CMK (cell line): ENCODE results near the gene RFX6.

Source experiments
- DNase-seq: peaks from one replicate; pipeline ENCODE4 v3.0.0-alpha.2; 2010; ENCODE audit warnings: low read depth

The RFX6 gene

DNA sequence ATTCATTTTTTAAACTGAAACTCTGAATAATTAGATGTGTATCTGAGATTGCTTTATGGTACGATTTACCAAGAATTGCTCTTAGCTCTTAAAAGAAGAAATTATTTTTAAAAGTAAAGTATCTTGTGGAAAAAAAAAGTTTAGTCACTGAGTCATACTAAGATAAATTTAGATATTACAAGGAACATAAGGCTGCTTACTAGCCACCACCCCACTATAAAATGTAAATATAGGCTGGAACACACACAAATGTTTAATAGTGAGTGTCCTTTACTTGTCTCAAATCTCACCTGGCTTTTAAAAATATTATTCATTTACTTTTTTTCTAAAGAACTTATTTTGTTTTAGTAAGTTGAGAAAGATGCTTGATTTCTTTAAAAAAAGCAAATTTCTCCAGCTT, 17.6 kb downstream of the RFX6 start:
- DNase-seq: no peak

DNA sequence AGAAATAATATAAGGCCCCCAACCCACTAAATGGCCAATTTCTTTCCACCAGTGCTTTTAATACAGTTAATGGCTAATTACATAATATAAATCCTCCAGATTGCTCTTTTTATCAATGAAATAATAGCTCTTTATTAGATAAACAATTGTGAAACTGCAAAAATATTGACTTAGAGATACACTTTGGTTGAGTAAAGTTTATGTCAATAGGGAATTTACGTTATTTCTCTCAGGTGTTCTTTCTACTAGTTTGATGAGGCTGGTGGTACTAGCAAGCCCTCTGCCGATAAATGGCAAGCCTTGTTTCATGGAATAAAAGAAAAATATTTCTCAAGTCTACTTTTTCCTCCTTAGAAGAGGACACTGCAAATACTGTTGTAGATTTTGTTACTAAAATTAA, 18.9 kb downstream of the RFX6 start:
- DNase-seq: no peak

DNA sequence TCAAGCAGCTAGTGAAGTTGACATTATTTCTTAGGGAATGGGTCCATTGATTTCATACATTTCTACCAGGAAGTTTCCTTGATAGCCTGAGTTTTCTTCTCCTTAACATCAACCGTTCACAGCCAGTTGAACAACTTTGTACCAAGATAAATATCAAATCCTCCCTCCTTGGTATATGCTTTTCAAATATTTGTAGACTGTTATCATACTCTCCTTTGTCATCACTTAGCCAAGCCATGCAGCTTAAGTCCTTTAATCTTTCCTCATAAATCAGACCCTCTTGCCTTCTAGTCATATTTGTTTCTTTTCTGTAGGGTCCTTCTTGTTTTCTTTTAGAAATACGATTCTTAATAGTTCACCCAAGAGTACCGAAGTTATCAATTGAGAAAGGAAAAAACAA, 25.6 kb downstream of the RFX6 start:
- no peak for DNase-seq

DNA sequence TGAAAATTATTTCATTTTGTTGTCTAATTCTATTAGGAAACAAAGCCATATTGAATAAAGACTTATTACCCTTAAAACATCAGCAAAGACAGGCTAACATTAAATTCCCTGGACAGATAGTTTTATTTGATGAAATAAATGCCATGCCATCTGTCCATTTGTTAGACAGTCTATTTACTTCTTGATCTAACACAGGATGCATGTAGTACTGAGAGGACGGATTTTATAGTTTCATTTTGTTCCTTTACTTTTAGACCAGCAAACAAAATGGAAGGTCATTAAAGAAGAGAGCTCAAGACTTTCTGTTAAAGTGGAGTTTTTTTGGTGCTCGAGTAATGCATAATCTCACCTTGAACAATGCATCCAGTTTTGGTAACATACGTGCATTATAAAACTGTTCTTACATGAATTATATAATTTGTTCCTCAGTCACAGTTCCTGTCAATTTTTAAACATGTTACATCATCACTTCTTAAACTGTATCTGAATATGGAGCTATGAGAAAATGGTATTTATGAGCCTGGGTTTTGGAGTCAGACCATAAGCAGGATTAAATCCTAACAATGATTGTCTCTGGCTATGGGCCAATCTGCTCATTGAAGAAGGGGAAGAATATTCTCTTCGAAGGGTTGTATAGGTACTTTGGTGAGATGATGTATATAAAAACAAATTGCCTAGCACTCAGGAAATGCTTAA, 46.0 kb downstream of the RFX6 start:
- DNase-seq: no peak

DNA sequence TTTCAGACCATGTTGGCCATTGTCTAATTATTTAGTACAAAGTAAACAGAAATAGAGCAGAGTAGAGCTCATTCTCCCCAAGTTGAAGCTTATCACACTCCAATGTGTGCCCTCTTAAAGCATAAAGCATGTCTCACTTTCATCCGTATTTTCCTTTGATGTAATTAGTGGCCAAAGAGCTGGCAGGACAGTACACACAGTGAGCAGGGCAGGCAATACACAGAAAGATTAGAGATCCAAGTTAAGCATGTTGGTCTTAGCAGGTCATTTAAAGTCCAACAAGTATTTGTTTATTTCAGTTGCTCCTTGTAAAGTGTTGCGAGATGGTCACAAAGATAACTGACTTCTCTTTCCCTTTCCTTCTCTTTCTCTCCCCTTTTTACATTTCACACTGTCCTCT, 47.2 kb downstream of the RFX6 start:
- no peak for DNase-seq

DNA sequence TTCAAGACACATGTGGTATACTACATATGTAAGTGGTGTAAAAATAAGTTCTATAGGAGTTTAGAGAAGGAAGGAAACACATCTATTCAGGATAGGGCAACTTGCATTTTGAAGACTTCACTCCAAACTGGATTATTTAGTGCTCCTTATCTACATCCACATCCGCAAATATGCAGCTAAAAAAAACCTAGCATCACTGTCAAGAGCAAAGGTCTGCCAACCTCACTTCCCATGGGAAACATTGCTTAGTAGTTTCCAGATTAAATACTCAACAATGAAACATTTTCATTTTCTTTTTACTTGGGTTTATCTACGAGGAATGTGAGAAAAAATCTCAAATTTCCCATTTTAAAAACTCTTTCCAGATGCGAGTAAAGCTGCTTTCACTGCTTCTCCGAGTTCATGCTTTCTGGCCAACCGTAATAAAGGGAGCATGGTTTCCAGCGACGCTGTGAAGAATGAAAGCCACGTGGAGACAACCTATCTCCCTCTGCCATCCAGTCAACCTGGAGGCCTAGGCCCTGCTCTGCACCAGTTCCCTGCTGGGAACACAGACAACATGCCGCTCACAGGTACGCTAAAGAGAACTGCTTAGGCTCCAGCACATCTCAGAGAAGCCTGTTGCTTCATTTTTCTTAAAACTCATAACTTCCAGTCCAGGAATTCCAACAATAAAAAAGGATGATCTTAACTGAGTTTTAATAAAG, 48.2 kb downstream of the RFX6 start:
- no peak for DNase-seq

DNA sequence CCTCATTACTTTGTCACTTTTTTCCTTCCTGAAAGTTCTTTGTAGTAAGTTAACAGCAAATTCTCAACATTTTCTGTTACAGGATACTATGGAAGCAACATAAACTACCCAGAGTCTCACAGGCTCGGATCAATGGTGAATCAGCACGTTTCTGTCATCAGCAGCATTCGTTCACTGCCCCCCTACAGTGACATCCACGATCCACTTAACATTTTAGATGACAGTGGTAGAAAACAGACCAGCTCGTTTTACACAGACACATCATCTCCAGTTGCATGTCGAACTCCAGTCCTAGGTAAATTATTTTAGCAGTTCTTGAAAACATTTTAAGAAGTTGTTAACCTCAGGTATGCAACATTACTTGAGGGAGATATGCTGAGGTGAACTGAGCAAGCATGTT, 51.6 kb downstream of the RFX6 start:
- DNase-seq: no peak

DNA sequence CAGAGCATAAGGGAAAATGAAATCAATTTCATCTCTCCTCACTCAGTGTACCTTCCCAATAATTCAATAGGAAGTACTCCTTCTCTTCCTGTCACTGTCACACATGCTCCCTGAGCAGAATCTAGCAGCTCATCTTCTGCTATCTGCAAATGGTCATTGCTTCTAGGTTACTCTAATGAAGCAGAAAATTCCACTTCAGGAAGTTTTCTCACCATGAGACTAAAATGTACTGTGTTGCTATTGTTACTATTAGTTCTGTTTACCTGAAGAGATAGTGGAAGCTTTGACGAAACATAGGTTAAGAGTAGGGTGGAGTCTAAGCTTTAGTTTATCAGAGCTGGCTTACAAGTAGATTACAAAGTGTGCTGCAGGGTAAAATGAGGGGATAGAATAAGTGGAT, 52.8 kb downstream of the RFX6 start:
- DNase-seq: no peak

DNA sequence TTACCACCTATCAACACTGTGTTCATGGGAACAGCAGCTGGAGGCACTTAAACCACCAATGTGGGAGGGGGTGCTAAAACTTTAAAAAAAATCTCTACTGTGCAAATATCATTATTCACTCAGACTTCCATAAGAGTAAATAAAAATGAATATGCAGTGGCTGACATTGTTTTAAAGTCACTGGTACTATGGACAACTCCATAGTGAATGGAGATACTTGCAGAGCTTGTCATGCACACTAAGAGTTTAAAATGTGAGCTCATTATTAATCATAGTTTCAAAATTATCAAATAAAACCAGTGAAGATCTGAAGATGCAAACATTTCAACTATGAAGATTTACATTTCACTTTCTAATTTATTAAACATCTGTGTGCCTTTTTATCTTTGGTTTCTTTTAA, 54.4 kb downstream of the RFX6 start:
- no peak for DNase-seq

DNA sequence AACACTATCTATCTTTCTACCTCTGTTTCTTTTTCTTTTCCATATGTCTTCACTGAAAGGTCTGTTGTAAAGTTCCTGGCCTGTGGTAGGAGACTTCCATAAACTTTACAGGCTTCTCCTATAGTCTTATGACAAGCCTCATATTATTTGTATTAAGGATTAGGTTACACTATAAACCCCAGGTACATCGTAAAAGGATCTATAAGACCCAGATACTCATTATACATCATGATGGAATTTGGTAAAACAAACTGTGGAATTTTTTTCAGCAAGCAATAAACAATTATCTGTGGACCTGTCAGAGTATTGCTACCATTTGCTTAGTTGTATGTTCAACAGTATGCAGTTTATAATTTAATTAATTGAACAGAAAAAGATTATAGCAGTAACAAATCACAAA, 55.5 kb downstream of the RFX6 start:
- DNase-seq: no peak

DNA sequence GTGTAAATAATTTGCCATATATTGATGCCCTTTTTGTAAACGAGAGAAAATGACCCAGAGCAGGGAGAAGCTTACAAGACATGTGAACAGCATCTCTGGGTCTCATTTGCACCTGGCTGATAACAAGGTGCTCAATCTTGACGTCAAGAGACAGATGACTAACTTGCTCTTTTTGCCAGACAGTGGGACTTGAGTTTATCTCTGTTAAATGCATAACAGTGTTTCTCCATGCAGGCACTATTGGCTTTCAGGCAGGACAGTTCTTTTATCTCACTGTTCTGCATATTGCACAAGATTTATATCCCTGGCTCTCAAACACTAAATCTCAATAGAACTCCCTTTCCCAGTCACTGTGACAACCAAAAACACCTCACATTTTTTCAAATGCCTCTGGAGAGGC, 56.4 kb downstream of the RFX6 start:
- DNase-seq: no peak

DNA sequence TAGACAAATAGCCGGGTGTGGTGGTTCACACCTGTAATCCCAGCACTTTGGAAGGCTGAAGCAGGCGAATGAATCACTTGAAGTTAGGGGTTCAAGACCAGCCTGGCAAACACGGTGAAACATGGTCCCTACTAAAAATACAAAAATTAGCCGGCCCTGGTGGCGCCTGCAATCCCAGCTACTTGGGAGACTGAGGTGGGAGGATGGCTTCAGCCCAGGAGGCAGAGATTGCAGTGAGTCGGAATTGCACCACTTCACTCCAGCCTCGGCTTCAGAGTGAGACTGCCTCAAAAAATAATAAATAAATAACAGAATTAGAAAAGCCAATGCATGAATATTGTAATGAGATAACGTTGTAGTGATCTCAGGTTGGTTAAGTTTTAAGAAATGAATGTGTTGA, 61.3 kb downstream of the RFX6 start:
- DNase-seq: no peak

DNA sequence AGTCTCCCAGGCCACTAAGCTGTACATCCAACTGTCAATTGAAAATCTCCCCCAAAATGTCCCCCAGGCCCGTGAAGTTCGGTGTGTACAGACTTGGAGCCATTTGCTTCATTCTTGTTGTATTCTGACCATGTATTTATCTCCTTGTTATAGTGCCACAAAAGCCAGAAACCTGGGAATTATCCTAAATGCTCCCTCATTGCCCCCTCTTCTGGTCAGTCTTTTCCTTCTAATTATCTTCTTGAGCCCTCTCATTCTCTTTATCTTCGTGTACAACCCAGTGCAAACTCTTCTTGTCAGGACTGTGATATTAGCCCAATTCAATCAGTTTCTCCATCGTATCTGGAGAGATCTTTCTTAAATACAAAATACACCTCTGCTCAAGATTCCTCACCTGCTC, 64.7 kb downstream of the RFX6 start:
- DNase-seq: no peak

DNA sequence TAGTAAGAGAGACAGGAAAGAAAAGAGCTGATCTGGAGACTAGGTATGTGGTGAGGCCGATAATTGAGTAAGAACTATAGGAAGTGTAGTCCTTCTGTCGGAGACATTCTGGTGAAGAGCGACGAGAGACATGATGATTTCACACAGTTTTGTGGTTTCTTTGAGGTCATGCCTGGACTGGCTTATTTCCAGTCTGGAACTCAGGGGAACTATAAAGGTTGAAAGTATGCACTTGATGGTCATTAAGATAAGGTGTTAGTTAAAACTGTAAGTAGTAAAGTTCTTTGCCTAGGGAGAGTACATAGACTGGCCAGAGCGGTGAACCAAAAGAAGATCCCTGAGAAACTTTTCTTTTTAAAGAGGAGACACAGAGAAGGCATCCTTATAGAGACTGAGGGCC, 68.8 kb downstream of the RFX6 start:
- no peak for DNase-seq

DNA sequence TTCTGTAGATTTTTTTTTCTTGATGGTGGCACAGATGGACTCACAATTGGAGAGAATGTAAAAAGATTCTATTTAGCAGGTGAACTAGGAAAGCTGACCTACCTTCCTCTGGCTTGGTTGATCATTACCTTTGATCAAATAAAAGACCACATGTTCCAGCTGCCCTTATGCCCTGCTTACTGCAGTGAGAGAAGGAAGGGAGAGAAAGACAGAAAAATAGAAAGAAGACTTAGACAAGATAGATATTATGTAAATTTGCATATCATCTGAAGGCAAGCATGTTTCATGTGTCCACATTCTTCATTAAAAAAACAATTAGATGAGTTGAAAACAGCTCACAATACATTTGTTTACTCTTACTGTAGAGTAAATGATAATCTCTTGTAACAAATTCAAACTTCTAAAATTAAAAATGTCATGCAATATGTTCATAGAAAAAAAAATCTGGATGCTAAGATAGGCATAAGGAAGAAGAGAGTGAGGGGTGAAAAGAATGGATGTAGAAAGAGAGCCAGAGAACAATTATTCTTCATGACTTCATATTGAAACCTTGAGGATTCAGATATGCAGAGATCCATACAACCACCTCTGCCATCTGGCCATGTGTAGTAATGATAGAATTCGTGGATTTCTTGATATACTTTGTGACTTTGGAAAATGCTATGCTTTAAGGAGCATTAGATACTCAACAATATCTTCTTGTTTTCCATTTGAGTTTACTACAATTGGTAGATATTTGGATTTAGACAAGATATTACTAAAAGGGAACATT, 71.7 kb downstream of the RFX6 start:
- no peak for DNase-seq

DNA sequence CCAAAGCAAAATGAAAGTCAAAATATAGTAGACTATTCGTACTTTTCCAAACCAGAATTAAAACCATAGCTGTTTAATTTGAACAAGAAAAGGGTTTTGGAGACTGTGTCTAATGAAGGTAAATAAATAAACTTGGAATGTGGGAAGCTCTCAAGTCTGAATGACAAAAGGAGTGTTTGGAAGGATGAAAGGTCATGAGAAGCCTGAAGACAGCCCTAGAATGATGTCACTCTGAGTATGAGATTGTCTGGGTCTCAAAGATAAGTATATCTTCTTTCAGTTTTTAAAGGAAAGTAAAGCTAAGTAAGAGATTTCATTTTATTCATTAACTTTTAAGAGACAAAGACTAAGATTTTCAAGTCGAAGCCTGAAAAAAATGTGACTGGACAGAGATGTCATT, 72.9 kb downstream of the RFX6 start:
- no peak for DNase-seq

DNA sequence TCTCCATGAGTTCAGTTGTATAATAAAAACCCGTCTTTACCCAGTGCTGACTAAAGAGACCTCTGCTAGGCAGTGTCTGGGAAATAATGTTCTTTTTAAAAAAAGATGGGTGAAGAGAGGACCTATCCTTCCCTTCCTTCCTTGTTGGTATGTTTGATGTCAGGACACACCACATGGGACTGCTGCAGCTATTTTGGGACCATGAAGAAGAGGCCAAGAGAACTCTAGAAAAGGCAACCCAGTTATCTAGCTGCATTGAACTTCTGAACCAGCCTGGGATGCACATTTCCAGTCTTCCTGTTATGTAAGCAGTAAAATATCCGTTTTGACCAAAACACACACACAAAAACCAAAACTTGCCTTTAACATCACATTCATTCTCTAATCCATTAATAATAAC, 77.3 kb downstream of the RFX6 start:
- DNase-seq: no peak

DNA sequence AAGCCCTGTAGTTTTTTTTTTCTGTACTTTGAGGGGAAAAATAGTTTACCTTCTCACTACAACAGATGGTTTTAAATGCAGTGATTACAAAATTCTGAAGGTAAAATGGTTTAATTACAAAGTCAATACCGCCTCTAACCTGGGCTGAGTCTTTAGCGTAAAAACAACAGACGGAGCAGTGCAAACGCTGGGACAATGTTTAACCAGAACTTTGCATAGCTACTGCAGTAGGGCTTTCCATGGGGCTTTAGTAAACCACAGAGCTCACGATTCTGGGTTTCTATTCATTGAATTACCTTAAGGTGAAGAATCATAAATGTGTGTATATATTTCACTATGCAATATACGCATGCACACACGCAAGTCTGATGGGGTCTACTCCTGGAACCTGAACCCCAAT, 77.9 kb downstream of the RFX6 start:
- DNase-seq: no peak

DNA sequence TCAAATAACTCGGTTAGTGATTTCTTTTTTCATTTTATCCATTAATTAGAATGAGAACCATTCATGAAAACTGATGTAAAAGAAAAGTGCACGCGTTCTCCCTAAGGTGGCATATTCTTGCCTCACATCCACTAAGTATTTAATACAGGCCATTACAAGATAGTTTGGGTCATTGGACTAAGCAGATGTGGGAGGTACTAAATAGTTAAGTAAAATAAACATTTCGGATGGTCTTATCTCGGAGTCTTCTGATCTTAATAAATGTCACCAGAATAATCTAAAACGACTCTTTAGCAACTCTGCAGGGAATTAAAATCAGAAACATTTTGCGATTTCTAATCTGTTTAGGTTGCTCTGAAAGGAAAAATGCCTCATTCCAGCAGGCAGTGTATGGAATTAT, 78.7 kb downstream of the RFX6 start:
- DNase-seq: no peak

DNA sequence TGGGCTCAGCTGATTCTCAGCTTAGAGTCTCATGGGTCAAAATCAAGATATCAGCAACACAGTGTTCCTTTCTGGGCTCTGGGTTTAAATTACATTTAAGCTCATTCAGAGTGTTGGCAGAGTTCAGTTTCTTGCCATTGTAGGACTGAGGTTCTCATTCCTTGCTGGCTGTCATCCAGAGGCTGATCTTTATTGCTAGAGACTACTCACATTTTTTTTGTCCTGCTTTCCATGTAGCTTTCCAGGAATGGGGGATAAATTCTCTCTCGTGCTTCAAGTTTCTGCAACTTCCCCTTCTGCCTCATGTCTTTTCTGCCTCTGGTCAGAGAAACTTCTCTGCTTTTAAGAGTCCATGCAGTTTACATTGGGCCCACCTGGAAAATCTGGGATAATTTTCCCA, 86.9 kb downstream of the RFX6 start:
- no peak for DNase-seq

DNA sequence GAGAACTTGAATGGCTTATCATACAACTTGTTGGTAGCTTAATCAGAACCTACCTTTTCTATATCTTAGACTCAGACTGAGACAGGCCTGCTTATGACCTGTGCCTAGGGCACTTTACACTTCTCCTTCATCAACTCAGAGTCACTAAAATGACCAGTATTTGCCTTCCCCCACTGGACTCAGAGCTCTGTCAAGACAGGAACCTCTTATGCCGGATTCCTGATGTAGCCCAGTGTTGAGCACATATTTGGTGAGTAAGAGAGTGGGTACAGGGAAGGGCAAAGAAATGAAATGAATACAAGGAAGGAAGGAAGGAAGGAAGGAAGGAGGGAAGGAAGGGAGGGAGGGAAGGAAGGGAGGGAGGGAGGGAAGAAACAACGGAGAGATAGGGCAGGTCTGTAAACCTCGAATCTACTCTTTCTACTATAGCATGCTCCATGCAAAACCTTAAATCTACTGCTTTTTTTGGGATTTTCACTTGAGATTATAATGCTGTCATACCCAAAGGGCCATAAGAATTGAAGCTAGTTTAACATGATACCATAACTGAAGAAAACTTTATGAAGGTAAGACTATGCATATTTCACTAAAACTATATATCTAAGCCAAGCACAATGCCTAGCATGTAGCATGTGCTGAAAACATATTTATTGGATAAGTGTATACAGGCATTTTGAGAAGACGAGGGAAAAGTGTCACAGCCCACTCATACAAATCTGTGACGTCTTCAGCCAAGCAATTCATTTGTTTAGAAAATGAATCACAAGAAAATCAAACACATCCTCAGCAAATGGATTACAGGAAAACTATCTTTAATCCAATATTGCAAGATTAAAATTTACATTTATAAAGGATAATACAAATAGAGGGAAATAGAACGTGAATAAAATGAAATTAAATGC, 89.9 kb downstream of the RFX6 start:
- no peak for DNase-seq

DNA sequence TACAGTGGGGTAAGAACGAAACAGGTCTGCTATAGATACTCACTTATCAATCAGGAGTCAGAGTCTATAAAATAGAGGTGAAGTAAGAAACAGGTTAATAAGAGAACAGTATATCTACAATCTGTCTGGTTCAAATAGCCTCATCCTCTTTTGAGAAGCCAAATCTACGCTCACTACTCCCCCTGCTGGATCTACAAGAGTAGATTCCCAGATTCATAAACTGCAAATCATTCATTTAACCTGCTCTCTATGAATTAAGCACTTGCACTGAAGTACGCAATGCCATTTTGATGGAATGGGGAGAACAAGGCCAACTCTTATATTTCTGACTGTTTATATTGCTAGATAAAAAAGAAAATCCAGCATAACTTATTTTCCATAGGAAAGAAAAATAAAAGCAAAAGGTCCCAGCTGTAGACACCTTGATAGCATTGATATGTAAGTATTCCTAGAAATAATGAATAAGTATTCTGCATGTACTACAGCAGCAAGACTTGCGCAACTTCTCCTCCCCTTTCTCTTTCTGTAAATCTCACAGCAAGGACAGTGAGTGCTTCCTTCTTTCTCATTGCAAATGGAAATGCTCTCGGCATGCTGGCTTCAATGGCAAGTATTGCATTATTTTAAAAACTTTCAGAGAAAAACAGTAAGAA, 92.3 kb downstream of the RFX6 start:
- DNase-seq: no peak
